Stomach smooth muscle (tissue), 2 donors: ENCODE data around the gene PLSCR2.
A peak's percentile ranks its signal among the peaks of the same experiment; 100 is the strongest.
"Not testable (repeated sequence)": the region's sequence is repeated elsewhere in the genome, so short reads cannot be mapped to it uniquely, and the experiment has no call there.

ENCODE experiments used
- H3K27ac ChIP-seq: one replicate; pipeline ENCODE4 v1.7.0; 2013; ENCODE audit warnings: mild to moderate bottlenecking, low read length, inconsistent platforms
- H3K27me3 ChIP-seq, 2 donors: one replicate each; pipeline ENCODE4 v1.7.0; 2013; ENCODE audit warnings: low read length in 2 of 2; ENCODE audit not compliant: insufficient read depth in 2 of 2, control insufficient read depth in 1 of 2
- H3K36me3 ChIP-seq, 2 donors: one replicate each; pipeline ENCODE4 v1.7.0; 2013; ENCODE audit warnings: low read length in 2 of 2; ENCODE audit not compliant: control insufficient read depth in 2 of 2, insufficient read depth in 2 of 2
- H3K4me1 ChIP-seq: one replicate; pipeline ENCODE4 v1.7.0; 2013; ENCODE audit warnings: low read length; ENCODE audit not compliant: control insufficient read depth, insufficient read depth
- H3K4me3 ChIP-seq, 2 donors: one replicate each; pipeline ENCODE4 v1.7.0; 2013; ENCODE audit warnings: low read length in 2 of 2
- H3K9ac ChIP-seq, 2 donors: one replicate each; pipeline ENCODE4 v1.7.0; 2013; ENCODE audit warnings: low read length in 2 of 2, mild to moderate bottlenecking in 1 of 2
- H3K9me3 ChIP-seq, 2 donors: one replicate each; pipeline ENCODE4 v1.7.0; 2013; ENCODE audit warnings: low read length in 2 of 2; ENCODE audit not compliant: control insufficient read depth in 2 of 2
- donor health status: healthy.
- donor health status: Pancreatic carcinoma.

The PLSCR2 gene

GRCh38 chr3:146476094-146476740 is 6.9 kb upstream of the PLSCR2 start:
- Histone ChIP-seq H3K4me3 (no peak overlapping the region), H3K36me3 (no peaks in the 10 kb centered on the region), H3K27ac (no peak overlapping the region), H3K4me1 (no peaks in the 10 kb centered on the region), H3K27me3 (no peaks in the 10 kb centered on the region), H3K9me3 (no peaks in the 10 kb centered on the region), H3K9ac (no peak overlapping the region)

DNA sequence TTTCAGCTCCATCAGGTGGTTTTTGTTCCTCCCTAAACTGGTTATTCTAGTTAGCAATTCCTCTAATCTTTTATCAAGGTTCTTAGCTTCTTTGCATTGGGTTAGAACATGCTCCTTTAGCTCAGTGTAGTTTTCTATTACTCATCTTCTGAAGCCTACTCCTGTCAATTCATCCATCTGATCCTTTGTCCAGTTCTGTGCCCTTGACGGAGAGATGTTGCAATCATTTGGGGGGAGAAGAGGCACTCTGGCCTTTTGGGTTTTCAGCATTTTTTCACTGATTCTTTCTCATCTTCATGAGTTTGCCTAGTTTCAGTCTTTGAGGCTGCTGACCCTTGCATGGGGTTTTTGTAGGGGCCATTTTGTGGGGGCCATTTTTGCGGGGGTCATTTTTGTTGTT is 5.6 kb upstream of the PLSCR2 start:
- not testable (repeated sequence) for H3K4me3 ChIP-seq, H3K9me3 ChIP-seq, H3K4me1 ChIP-seq, H3K27me3 ChIP-seq, H3K27ac ChIP-seq, H3K36me3 ChIP-seq, H3K9ac ChIP-seq

- Histone ChIP-seq H3K4me3 (no peak overlapping the region), H3K27ac (no peak overlapping the region), H3K27me3 (no peaks in the 10 kb centered on the region), H3K9ac (no peak overlapping the region), H3K4me1 (no peaks in the 10 kb centered on the region), H3K9me3 (no peaks in the 10 kb centered on the region), H3K36me3 (no peaks in the 10 kb centered on the region)
These were observed 4.4 kb upstream of the PLSCR2 start for GRCh38 chr3:146473726-146474125.

DNA sequence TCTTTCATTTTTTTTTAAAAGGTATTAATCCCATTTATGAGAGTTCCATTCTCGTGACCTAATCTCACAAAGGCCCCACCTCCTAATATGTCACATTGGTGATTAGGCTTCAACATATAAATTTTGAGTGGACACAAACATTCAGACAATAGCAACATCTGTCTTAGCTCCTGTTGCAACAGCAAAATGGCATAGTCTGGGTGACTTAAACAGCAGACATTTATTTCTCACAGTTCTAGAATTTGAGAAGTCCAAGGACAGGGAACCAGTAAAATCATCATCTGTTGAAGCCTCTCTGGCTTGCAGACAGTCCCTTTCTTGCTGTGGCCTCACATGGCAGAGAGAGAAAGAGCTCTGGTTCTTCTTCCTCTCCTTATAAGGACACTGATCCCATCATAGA is 3.2 kb upstream of the PLSCR2 start:
- H3K9me3 ChIP-seq: no peaks in the 10 kb centered on the region
- no peak overlapping the region for H3K27ac ChIP-seq
- no peak overlapping the region for H3K4me3 ChIP-seq
- H3K36me3 ChIP-seq: no peaks in the 10 kb centered on the region
- no peak overlapping the region for H3K9ac ChIP-seq
- H3K4me1 ChIP-seq: no peaks in the 10 kb centered on the region
- H3K27me3 ChIP-seq: no peaks in the 10 kb centered on the region

- H3K4me1 ChIP-seq: no peaks in the 10 kb centered on the region
- no peak overlapping the region for H3K4me3 ChIP-seq
- no peaks in the 10 kb centered on the region for H3K36me3 ChIP-seq
- H3K9me3 ChIP-seq: no peaks in the 10 kb centered on the region
- no peaks in the 10 kb centered on the region for H3K27me3 ChIP-seq
- H3K27ac ChIP-seq: no peak overlapping the region
- H3K9ac ChIP-seq: no peak overlapping the region
These were observed 1.7 kb upstream of the PLSCR2 start for GRCh38 chr3:146471012-146471411.

GRCh38 chr3:146470425-146470990 is 1.1 kb upstream of the PLSCR2 start:
- Histone ChIP-seq H3K4me3 (no peak overlapping the region), H3K9me3 (no peaks in the 10 kb centered on the region), H3K9ac (no peak overlapping the region), H3K4me1 (no peaks in the 10 kb centered on the region), H3K36me3 (no peaks in the 10 kb centered on the region), H3K27me3 (no peaks in the 10 kb centered on the region), H3K27ac (no peak overlapping the region)

DNA sequence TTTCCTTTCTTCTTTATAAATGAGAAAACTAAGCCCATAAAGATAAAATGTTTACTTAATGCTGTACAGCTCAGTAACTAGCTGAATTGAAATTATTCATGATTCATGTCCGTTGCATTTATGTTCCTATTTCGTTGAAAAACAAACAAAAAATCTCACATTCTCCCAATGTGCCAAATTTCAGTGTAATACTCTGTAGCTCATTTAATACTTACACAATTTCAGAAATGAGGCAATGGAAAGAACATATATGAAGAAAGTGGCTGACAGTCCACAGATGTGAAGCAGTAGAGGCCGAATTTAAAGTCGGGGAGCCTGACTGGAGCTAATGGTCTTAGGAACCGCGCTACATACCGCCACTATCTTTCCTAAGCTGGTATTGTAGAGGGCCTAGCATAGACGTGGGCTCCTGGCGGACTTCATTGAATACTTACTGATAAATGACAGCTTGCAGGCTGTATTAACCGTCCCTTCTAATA is 651 bp downstream of the PLSCR2 start:
- H3K4me1 ChIP-seq: no peaks in the 10 kb centered on the region
- no peaks in the 10 kb centered on the region for H3K27me3 ChIP-seq
- H3K36me3 ChIP-seq: no peaks in the 10 kb centered on the region
- peak overlapping the region; percentile 26 for H3K27ac ChIP-seq
- H3K9me3 ChIP-seq: no peaks in the 10 kb centered on the region
- H3K9ac ChIP-seq: peak overlapping the region in 1 of 2 donors; percentile 70
- H3K4me3 ChIP-seq: peak overlapping the region in 1 of 2 donors; percentile 80

- Histone ChIP-seq H3K27ac (no peak overlapping the region), H3K4me3 (no peak overlapping the region), H3K36me3 (no peaks in the 10 kb centered on the region), H3K9ac (no peak overlapping the region), H3K27me3 (no peaks in the 10 kb centered on the region), H3K9me3 (no peaks in the 10 kb centered on the region), H3K4me1 (no peaks in the 10 kb centered on the region)
These were observed 1.1 kb downstream of the PLSCR2 start for GRCh38 chr3:146468234-146468633.

- Histone ChIP-seq H3K9me3 (no peaks in the 10 kb centered on the region), H3K27ac (no peak overlapping the region), H3K4me3 (no peak overlapping the region), H3K4me1 (no peaks in the 10 kb centered on the region), H3K36me3 (no peaks in the 10 kb centered on the region), H3K9ac (no peak overlapping the region), H3K27me3 (no peaks in the 10 kb centered on the region)
These were observed 2.8 kb downstream of the PLSCR2 start for GRCh38 chr3:146466604-146467003.

- H3K9ac ChIP-seq: no peak overlapping the region
- no peak overlapping the region for H3K4me3 ChIP-seq
- H3K4me1 ChIP-seq: no peaks in the 10 kb centered on the region
- H3K36me3 ChIP-seq: no peaks in the 10 kb centered on the region
- H3K27me3 ChIP-seq: no peaks in the 10 kb centered on the region
- no peaks in the 10 kb centered on the region for H3K9me3 ChIP-seq
- no peak overlapping the region for H3K27ac ChIP-seq
These were observed 3.5 kb downstream of the PLSCR2 start for GRCh38 chr3:146465693-146466465.

DNA sequence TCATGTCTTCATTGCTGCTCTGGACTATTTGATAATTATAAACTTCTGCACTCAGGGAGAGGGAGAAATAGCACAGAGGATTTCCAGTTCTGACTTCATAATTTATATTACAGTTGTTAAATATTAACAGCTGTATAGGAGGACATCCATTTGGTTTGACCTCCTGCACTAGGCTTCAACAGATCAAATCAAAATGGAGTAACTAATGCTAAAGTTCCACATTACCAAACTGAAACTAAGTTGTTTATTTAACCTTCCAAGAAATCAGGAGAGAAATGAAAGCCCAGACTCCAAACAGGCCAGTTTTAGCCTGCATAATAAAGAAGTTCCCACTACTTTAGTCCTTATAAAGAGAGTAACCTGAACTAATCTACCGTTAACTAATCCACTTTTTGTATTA is 4.6 kb downstream of the PLSCR2 start:
- Histone ChIP-seq H3K9ac (no peak overlapping the region), H3K4me3 (no peak overlapping the region), H3K36me3 (no peaks in the 10 kb centered on the region), H3K4me1 (no peaks in the 10 kb centered on the region), H3K9me3 (no peaks in the 10 kb centered on the region), H3K27me3 (no peaks in the 10 kb centered on the region), H3K27ac (no peak overlapping the region)
